NCI-H526 (cell line): ENCODE results near the gene ULK4.
"Not testable (repeated sequence)": the region's sequence is repeated elsewhere in the genome, so short reads cannot be mapped to it uniquely, and the experiment has no call there.

Experiments used
- DNase-seq, 2 experiments: peaks; one replicate each; lab custom pipeline; 2025; lab: John Stamatoyannopoulos, UW

Gene ULK4

GRCh38 chr3:41867533-41867932, 94.4 kb downstream of the ULK4 start:
- DNase-seq: no peak

GRCh38 chr3:41866298-41866697, 95.6 kb downstream of the ULK4 start:
- no peak for DNase-seq

- peak in 1 of 2 experiments; percentile 14 for DNase-seq
These were observed 98.9 kb downstream of the ULK4 start for GRCh38 chr3:41863024-41863423.

- DNase-seq: not testable (repeated sequence)
These were observed 101.4 kb downstream of the ULK4 start for GRCh38 chr3:41860489-41860888.

GRCh38 chr3:41854956-41855355, 106.9 kb downstream of the ULK4 start:
- DNase-seq: no peak

- DNase-seq: no peak
These were observed 108.2 kb downstream of the ULK4 start for GRCh38 chr3:41853540-41854196.

GRCh38 chr3:41848753-41849574, 112.9 kb downstream of the ULK4 start:
- DNase-seq: no peak

- no peak for DNase-seq
These were observed 114.2 kb downstream of the ULK4 start for GRCh38 chr3:41847679-41848078.

GRCh38 chr3:41846850-41847249, 115.1 kb downstream of the ULK4 start:
- no peak for DNase-seq

GRCh38 chr3:41845826-41846225, 116.1 kb downstream of the ULK4 start:
- no peak for DNase-seq

- not testable (repeated sequence) for DNase-seq
These were observed 117.6 kb downstream of the ULK4 start for GRCh38 chr3:41844256-41844655.

- DNase-seq: not testable (repeated sequence)
These were observed 120.8 kb downstream of the ULK4 start for GRCh38 chr3:41840936-41841668.

- DNase-seq: no peak
These were observed 125.4 kb downstream of the ULK4 start for GRCh38 chr3:41836360-41837134.

GRCh38 chr3:41833628-41834027, 128.3 kb downstream of the ULK4 start:
- DNase-seq: no peak

- DNase-seq: no peak
These were observed 142.7 kb downstream of the ULK4 start for GRCh38 chr3:41819236-41819635.

- no peak for DNase-seq
These were observed 153.3 kb downstream of the ULK4 start for GRCh38 chr3:41808618-41809017.

- DNase-seq: no peak
These were observed 153.8 kb downstream of the ULK4 start for GRCh38 chr3:41808152-41808551.

- no peak for DNase-seq
These were observed 166.9 kb downstream of the ULK4 start for GRCh38 chr3:41794748-41795589.

GRCh38 chr3:41792806-41793205, 169.1 kb downstream of the ULK4 start:
- DNase-seq: no peak

- no peak for DNase-seq
These were observed 192.8 kb downstream of the ULK4 start for GRCh38 chr3:41769106-41769505.

- DNase-seq: no peak
These were observed 193.5 kb downstream of the ULK4 start for GRCh38 chr3:41768363-41768762.
